Muscle of leg (tissue), 11 donors: ENCODE results near the gene KRT77. TPM values are rescaled to one million over a fixed set of nuclear protein-coding genes. Genes with fewer than 3 reads are reported as not detected.

ENCODE experiments used
- DNase-seq: peaks from one replicate; pipeline ENCODE4 v3.0.0; 2013
- H3K27ac ChIP-seq: one replicate; pipeline ENCODE4 v1.5.1; 2013; ENCODE audit warnings: mild to moderate bottlenecking, low read length, control low read depth
- H3K27me3 ChIP-seq: one replicate; pipeline ENCODE4 v1.6.1; 2013; ENCODE audit warnings: low read length; ENCODE audit not compliant: control insufficient read depth, insufficient read depth
- H3K36me3 ChIP-seq: one replicate; pipeline ENCODE4 v1.6.1; 2013; ENCODE audit warnings: low read length; ENCODE audit not compliant: control insufficient read depth, insufficient read depth
- H3K4me1 ChIP-seq: one replicate; pipeline ENCODE4 v1.6.1; 2013; ENCODE audit warnings: low read length; ENCODE audit not compliant: control insufficient read depth, insufficient read depth
- H3K4me3 ChIP-seq: one replicate; pipeline ENCODE4 v1.5.1; 2013; ENCODE audit warnings: low read length, control low read depth
- H3K9me3 ChIP-seq: replicated peaks from 2 replicates; pipeline ENCODE4 v1.6.1; 2013; ENCODE audit warnings: low read depth, low read length; ENCODE audit not compliant: control insufficient read depth
- WGBS: methylation state at CpG from one replicate; pipeline ENCODE4 v1.1.5; 2013; ENCODE audit warnings: missing lambda C conversion rate; ENCODE audit not compliant: insufficient coverage; 5-methylcytosine and 5-hydroxymethylcytosine counted together
- polyA plus RNA-seq, 8 donors: library from polyadenylated mRNA; unstranded; fragments of 120-200 nt; gene quantifications; one replicate each; pipeline versions ENCODE4 v1.2.1 to v1.2.3, GENCODE V29; 2013; ENCODE audit warnings: inconsistent platforms in 1 of 8, low replicate concordance in 1 of 8; ENCODE audit not compliant: insufficient read length in 8 of 8, insufficient read depth in 1 of 8
- total RNA-seq: library from RNA; stranded (reverse); fragments of 120-200 nt; gene quantifications from one replicate; pipeline ENCODE4 v1.2.4, GENCODE V29; 2013

Gene KRT77
- total and polyA plus RNA-seq, 9 donors: 0.08 to 0.61 TPM; not detected in 7

- Histone ChIP-seq H3K27me3 (peaks cover 47% of the 10 kb centered on the region), H3K4me3 (no peak overlapping the region), H3K27ac (no peak overlapping the region), H3K4me1 (peaks cover 8% of the 10 kb centered on the region), H3K9me3 (no peaks in the 10 kb centered on the region), H3K36me3 (no peaks in the 10 kb centered on the region)
- no peak for DNase-seq
- WGBS: 69% methylated on average over 2 of the region's 2 CpGs
Measured at GRCh38 chr12:52688481-52688880, 14.8 kb downstream of the KRT77 start.

DNA sequence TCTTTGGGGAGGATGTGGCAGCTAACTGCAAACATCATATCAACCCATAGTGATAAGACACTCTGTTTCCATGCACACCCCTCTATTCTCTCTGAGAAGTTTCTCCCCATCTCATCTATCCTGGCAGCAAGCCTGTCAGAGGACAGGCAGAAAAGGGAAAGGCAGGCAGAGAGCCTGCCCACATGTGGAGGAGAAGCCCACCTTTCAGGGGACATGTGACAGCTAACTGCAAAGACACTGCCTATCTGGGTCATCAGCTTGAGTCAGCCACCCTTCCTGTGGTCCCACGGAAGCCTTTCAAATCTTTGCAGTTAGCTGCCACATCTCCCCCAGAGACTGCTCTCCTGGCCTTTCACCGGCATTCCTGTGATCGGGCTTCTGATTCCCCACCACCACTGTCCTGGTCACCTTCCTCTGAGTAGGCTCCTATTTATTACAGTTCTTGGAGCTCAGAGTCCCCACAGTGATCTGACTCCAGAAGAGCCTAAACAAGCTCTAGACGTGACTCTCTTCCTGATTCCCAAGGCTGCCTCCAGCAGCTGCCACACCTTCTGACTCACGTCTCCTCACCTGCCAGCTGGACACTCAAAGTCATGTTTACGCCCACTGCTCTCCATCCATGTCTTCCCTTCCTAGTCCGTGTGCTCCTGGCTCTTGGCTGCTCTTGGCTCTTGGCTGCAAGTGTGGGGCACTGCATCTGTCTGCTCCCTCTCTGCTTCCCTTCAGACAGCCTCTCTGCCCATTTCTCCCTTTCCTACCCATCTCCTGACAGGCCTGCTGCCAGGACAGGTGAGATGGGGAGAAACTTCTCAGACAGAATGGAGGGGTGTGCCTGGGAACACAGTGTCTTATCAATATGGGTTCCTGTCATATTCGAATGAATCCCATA is 15.6 kb downstream of the KRT77 start:
- H3K27me3 ChIP-seq: peaks cover 40% of the 10 kb centered on the region

GRCh38 chr12:52686756-52687487 is 16.4 kb downstream of the KRT77 start:
- WGBS: 62% methylated on average over 4 of the region's 9 CpGs
- H3K36me3 ChIP-seq: no peaks in the 10 kb centered on the region
- H3K27me3 ChIP-seq: peaks cover 32% of the 10 kb centered on the region
- H3K4me3 ChIP-seq: no peak overlapping the region
- DNase-seq: no peak
- H3K4me1 ChIP-seq: peaks cover 8% of the 10 kb centered on the region
- no peaks in the 10 kb centered on the region for H3K9me3 ChIP-seq
- H3K27ac ChIP-seq: no peak overlapping the region

More for the DNA sequence above, 15.6 kb downstream of the KRT77 start:
- no peaks in the 10 kb centered on the region for H3K36me3 ChIP-seq
- H3K4me1 ChIP-seq: peaks cover 8% of the 10 kb centered on the region
- 61% methylated on average over 7 of the region's 8 CpGs for WGBS
- no peak for DNase-seq
- H3K27ac ChIP-seq: no peak overlapping the region
- H3K4me3 ChIP-seq: no peak overlapping the region
- H3K9me3 ChIP-seq: no peaks in the 10 kb centered on the region

GRCh38 chr12:52686063-52686462 is 17.3 kb downstream of the KRT77 start:
- Histone ChIP-seq H3K9me3 (no peaks in the 10 kb centered on the region), H3K4me3 (no peak overlapping the region), H3K4me1 (peaks cover 4% of the 10 kb centered on the region), H3K27ac (no peak overlapping the region), H3K27me3 (peaks cover 25% of the 10 kb centered on the region), H3K36me3 (no peaks in the 10 kb centered on the region)
- no peak for DNase-seq
- WGBS: 60% methylated on average over 1 of the region's 3 CpGs

DNA sequence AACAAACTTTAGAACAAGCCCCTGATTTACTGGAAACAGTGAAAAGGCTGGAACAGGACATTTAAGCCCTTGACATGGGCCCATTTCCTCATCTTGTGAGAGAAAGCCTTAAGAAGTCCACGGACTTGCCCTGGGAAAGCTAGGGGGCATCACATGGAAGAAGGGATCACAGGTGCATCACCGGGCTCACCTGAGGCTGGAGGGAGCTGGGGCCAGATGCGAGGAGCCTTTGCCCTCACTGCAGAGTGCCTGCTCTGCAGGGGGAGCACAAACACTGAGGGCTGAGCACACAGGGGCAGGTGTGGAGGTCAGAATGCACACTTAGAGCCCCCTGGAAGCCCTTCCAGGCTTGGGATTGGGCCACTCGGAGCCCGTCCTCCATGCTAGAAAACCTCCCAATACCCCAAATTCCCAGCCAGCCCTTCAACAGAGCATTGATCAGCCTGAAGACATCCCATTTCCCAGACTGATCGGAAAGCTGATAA is 17.9 kb downstream of the KRT77 start:
- Histone ChIP-seq H3K4me3 (no peak overlapping the region), H3K27ac (no peak overlapping the region), H3K9me3 (no peaks in the 10 kb centered on the region), H3K27me3 (peaks cover 19% of the 10 kb centered on the region), H3K36me3 (no peaks in the 10 kb centered on the region), H3K4me1 (no peaks in the 10 kb centered on the region)
- WGBS: 69% methylated on average over 6 of the region's 6 CpGs
- no peak for DNase-seq

GRCh38 chr12:52684431-52684830 is 18.9 kb downstream of the KRT77 start:
- Histone ChIP-seq H3K27ac (no peak overlapping the region), H3K36me3 (no peaks in the 10 kb centered on the region), H3K27me3 (peaks cover 15% of the 10 kb centered on the region), H3K4me1 (no peaks in the 10 kb centered on the region), H3K9me3 (no peaks in the 10 kb centered on the region), H3K4me3 (no peak overlapping the region)
- WGBS: 25% methylated on average over 2 of the region's 2 CpGs
- DNase-seq: no peak

- H3K27me3 ChIP-seq: peaks cover 15% of the 10 kb centered on the region
- no peaks in the 10 kb centered on the region for H3K36me3 ChIP-seq
- no peaks in the 10 kb centered on the region for H3K4me1 ChIP-seq
- no peak overlapping the region for H3K4me3 ChIP-seq
- 87% methylated on average over 9 of the region's 12 CpGs for WGBS
- H3K9me3 ChIP-seq: no peaks in the 10 kb centered on the region
- no peak for DNase-seq
- no peak overlapping the region for H3K27ac ChIP-seq
Measured at GRCh38 chr12:52683575-52684300, 19.6 kb downstream of the KRT77 start.

- WGBS: 37% methylated on average over 2 of the region's 4 CpGs
- H3K27me3 ChIP-seq: peaks cover 14% of the 10 kb centered on the region
- H3K36me3 ChIP-seq: no peaks in the 10 kb centered on the region
- peak; percentile 45 for DNase-seq
- H3K9me3 ChIP-seq: no peaks in the 10 kb centered on the region
- no peak overlapping the region for H3K27ac ChIP-seq
- H3K4me3 ChIP-seq: no peak overlapping the region
- H3K4me1 ChIP-seq: no peaks in the 10 kb centered on the region
Measured at GRCh38 chr12:52682938-52683574, 20.3 kb downstream of the KRT77 start.

- no peak for DNase-seq
- H3K27me3 ChIP-seq: peaks cover 11% of the 10 kb centered on the region
- H3K27ac ChIP-seq: no peak overlapping the region
- WGBS: no CpG with 5 or more reads among the region's 2 CpGs
- H3K36me3 ChIP-seq: no peaks in the 10 kb centered on the region
- H3K4me1 ChIP-seq: no peaks in the 10 kb centered on the region
- no peak overlapping the region for H3K4me3 ChIP-seq
- H3K9me3 ChIP-seq: no peaks in the 10 kb centered on the region
Measured at GRCh38 chr12:52682381-52682660, 21.0 kb downstream of the KRT77 start.
